ENCODE measurements around the gene ELOVL6.

DNA sequence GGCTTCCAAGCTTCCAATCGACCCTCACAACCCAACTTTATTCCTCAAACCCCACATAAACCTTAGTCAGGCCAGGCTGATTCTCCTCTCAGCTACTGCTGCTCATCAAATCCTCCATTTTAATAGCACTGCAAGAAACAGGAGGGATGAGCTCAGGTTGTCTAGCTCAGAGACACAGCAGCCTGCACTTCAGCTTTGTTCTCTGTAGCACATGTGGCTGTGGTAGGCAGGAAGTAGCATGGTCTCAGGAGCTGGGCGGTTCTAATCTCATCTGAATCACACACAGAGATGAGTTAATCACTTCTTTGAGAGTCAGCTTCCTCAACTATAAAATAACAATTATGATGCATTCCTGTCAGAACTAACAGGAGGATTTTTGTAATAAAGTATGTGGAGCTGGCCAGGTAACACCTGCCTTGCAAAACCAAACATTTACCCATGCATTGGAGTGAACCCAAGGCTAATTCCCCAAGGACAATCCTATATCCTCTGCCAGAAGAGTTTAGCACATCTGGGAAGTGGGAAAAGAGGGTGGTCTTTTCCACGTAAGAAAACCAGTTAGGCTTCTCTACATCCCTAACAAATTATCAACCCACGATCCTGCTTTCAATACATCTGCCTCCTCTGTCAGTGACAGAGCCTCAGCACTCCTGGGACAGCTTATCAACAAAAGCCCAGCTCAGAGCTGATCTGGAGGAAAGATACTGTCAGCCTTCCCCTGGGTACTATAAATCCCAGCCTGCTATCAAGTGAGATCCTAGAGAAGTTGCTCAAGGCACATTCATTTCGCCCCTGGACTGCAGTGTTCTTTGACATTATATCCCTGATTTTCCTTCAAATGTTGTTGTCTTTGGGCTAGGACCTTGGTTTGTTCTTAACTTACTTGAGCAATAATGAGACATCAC is 32.8 kb downstream of the ELOVL6 start:
- no peak for TF ChIP-seq POLR2A (IDR thresholded peaks at IDR 0.05)
- TF ChIP-seq, protein P1, sequence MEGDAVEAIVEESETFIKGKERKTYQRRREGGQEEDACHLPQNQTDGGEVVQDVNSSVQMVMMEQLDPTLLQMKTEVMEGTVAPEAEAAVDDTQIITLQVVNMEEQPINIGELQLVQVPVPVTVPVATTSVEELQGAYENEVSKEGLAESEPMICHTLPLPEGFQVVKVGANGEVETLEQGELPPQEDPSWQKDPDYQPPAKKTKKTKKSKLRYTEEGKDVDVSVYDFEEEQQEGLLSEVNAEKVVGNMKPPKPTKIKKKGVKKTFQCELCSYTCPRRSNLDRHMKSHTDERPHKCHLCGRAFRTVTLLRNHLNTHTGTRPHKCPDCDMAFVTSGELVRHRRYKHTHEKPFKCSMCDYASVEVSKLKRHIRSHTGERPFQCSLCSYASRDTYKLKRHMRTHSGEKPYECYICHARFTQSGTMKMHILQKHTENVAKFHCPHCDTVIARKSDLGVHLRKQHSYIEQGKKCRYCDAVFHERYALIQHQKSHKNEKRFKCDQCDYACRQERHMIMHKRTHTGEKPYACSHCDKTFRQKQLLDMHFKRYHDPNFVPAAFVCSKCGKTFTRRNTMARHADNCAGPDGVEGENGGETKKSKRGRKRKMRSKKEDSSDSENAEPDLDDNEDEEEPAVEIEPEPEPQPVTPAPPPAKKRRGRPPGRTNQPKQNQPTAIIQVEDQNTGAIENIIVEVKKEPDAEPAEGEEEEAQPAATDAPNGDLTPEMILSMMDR (IDR thresholded peaks at IDR 0.05 in 4 of 5, conservative IDR thresholded peaks at IDR 0.05 in 1 of 5), result no peak
